Stimulated activated CD4-positive, alpha-beta T cell treated with anti-CD3 and anti-CD28 coated beads, Interleukin-15, amount 100 ng/mL, for 1 hour (primary cell): ENCODE measurements around the gene SEC11A.
"Not testable (repeated sequence)": the region's sequence is repeated elsewhere in the genome, so short reads cannot be mapped to it uniquely, and the experiment has no call there.

Experiments
- DNase-seq, 2 donors: peaks; one replicate each; pipeline ENCODE4 v3.0.0-alpha.2; 2020; ENCODE audit warnings: low read depth in 1 of 2, low spot score in 1 of 2

Gene SEC11A

GRCh38 chr15:84716036-84716732 lies at the start of gene SEC11A:
TSS of gene SEC11A (minus strand) at chr15:84716139. CDS start at chr15:84716075, 64 bp downstream.
- peak; percentile 84 for DNase-seq

- DNase-seq: no peak
Observed at GRCh38 chr15:84765675-84766074, 49.7 kb upstream of the SEC11A start.

- DNase-seq: no peak
Observed at GRCh38 chr15:84764989-84765388, 49.0 kb upstream of the SEC11A start.

- no peak for DNase-seq
Observed at GRCh38 chr15:84764585-84764984, 48.6 kb upstream of the SEC11A start.

GRCh38 chr15:84762840-84763572 lies 47.1 kb upstream of the SEC11A start:
- DNase-seq: no peak

GRCh38 chr15:84761607-84762131 lies 45.7 kb upstream of the SEC11A start:
- no peak for DNase-seq

GRCh38 chr15:84760219-84760618 lies 44.3 kb upstream of the SEC11A start:
- DNase-seq: no peak

- no peak for DNase-seq
Observed at GRCh38 chr15:84759018-84759417, 43.1 kb upstream of the SEC11A start.

GRCh38 chr15:84755736-84756527 lies 40.0 kb upstream of the SEC11A start:
- no peak for DNase-seq

GRCh38 chr15:84754889-84755288 lies 39.0 kb upstream of the SEC11A start:
- not testable (repeated sequence) for DNase-seq

- DNase-seq: no peak
Observed at GRCh38 chr15:84752700-84753099, 36.8 kb upstream of the SEC11A start.

- no peak for DNase-seq
Observed at GRCh38 chr15:84752195-84752594, 36.3 kb upstream of the SEC11A start.

GRCh38 chr15:84751721-84752120 lies 35.8 kb upstream of the SEC11A start:
- DNase-seq: not testable (repeated sequence)

- no peak for DNase-seq
Observed at GRCh38 chr15:84750583-84751092, 34.7 kb upstream of the SEC11A start.

- no peak for DNase-seq
Observed at GRCh38 chr15:84749111-84749991, 33.4 kb upstream of the SEC11A start.

GRCh38 chr15:84748274-84749110 lies 32.6 kb upstream of the SEC11A start, which contains the start of gene ZNF592:
TSS of gene ZNF592 (plus strand) at chr15:84748592. CDS start at chr15:84782676, 34,084 bp downstream.
- DNase-seq: peak; percentile 75 to 76

- peak; percentile 48 to 58 for DNase-seq
Observed at GRCh38 chr15:84747416-84748273, 31.7 kb upstream of the SEC11A start.

- DNase-seq: no peak
Observed at GRCh38 chr15:84741121-84741520, 25.2 kb upstream of the SEC11A start.
